Measurements from ENCODE around the gene CALCOCO1. TPM values are rescaled to one million over a fixed set of nuclear protein-coding genes. Genes with fewer than 3 reads are reported as not detected.

Gene CALCOCO1
- total RNA-seq, 1 donor from 2014 or later = 61.3 TPM

DNA sequence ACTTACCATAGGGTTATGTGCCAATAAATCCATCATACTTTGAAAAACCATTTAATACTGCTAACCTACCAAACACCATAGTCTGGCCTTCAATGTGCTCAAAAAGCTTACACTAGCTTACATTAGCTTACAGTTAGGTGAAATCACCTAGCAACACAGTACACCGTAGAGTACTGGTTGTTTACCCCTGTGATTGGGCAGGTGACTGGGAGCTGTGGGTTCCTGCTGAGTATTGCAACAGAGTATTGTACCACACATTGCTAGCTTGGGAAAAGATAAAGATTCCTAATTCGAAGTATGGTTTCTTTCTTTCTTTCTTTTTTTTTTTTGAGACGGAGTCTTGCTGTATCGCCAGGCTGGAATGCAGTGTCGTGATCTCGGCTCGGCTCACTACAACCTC is 56.9 kb downstream of the CALCOCO1 start:
- intact Hi-C loops (cut with micrococcal nuclease) = loop anchor here (10.0 kb wide), 1 partner anchor 466 kb away; the partner anchor contains the start of gene ITGB7

- intact Hi-C loops (cut with micrococcal nuclease) = no loop called here
Observed at GRCh38 chr12:53667080-53667479, 60.2 kb downstream of the CALCOCO1 start.

GRCh38 chr12:53664936-53665335 is 62.3 kb downstream of the CALCOCO1 start:
- intact Hi-C loops (cut with micrococcal nuclease) = no loop called here

DNA sequence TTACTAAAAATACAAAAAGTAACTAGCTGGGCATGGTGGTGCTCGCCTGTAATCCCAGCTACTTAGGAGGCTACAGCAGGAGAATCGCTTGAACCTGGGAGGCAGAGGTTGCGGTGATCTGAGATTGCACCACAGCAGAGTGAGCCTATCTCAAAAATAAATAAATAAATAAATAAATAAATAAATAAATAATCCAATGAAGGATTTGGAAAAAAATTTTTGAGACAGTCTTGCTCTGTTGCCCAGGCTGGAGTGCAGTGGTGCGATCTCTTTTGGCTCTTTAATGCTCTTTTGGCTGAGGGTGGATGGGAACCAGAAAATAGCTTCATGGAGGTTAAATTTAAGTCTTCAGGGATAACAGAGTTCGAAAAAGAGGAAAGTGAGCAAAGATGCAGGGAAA is 63.1 kb downstream of the CALCOCO1 start:
- intact Hi-C loops (cut with micrococcal nuclease) = no loop called here

GRCh38 chr12:53660041-53660440 is 67.2 kb downstream of the CALCOCO1 start:
- intact Hi-C loops (cut with micrococcal nuclease) = no loop called here

- intact Hi-C loops (cut with micrococcal nuclease) = no loop called here
Observed at GRCh38 chr12:53659571-53659981, 67.7 kb downstream of the CALCOCO1 start.

- intact Hi-C loops (cut with micrococcal nuclease) = no loop called here
Observed at GRCh38 chr12:53659011-53659551, 68.2 kb downstream of the CALCOCO1 start.

Other genes starting within 250 kb of the CALCOCO1 start
- gene MAP3K12, start 228.0 kb downstream of the CALCOCO1 start, total RNA-seq = 29.6 and 30.1 TPM in 2 replicates
- 39.9 and 41.0 TPM in 2 replicates for gene TARBP2, start 226.2 kb downstream of the CALCOCO1 start, total RNA-seq
- 0.44 TPM in 1 of 2 replicates, not detected in the other for gene NPFF, start 220.0 kb downstream of the CALCOCO1 start, total RNA-seq
- 30.6 and 33.5 TPM in 2 replicates for gene ATF7, start 101.1 kb downstream of the CALCOCO1 start, total RNA-seq
- gene ATP5MC2, start 51.4 kb downstream of the CALCOCO1 start, total RNA-seq = 304 and 308 TPM in 2 replicates
- gene CISTR, start 24.5 kb upstream of the CALCOCO1 start, total RNA-seq = not detected in 2 replicates
- gene HOXC13, start 211.4 kb upstream of the CALCOCO1 start, total RNA-seq = not detected in 2 replicates
- not detected in 2 replicates for gene HOXC12, start 227.5 kb upstream of the CALCOCO1 start, total RNA-seq
- not detected in 2 replicates for gene HOXC11, start 245.7 kb upstream of the CALCOCO1 start, total RNA-seq
- gene HOTAIR, start 247.5 kb upstream of the CALCOCO1 start, total RNA-seq = not detected in 2 replicates